Activated CD4-positive, alpha-beta memory T cell treated with anti-CD3 and anti-CD28 coated beads for 36 hours (primary cell): ENCODE measurements around the gene SUSD4. TPM values are rescaled to one million over a fixed set of nuclear protein-coding genes. Genes with fewer than 3 reads are reported as not detected.
"Not testable (repeated sequence)": the region's sequence is repeated elsewhere in the genome, so short reads cannot be mapped to it uniquely, and the experiment has no call there.

ENCODE experiments used
- CTCF ChIA-PET: fragments of 350-600 bp; sonication (Branson Sonifier 250); formaldehyde crosslinking; loops from one replicate; lab custom pipeline; 2021; ENCODE audit warnings: antibody characterized with exemption, inconsistent platforms; lab: Charles Lee
- POLR2A ChIA-PET: fragments of 350-600 bp; sonication (Branson Sonifier 250); formaldehyde crosslinking; loops from one replicate; lab custom pipeline; 2021; ENCODE audit warnings: antibody characterized with exemption; lab: Charles Lee
- DNase-seq: peaks from one replicate; pipeline ENCODE4 v3.0.0-alpha.2; 2020
- H3K27ac Mint-ChIP-seq: one replicate; pipeline ENCODE4 v1.8.0; 2021; ENCODE audit warnings: mixed read lengths
- H3K27me3 Mint-ChIP-seq: one replicate; pipeline ENCODE4 v1.8.0; 2021; ENCODE audit warnings: mixed read lengths
- H3K36me3 Mint-ChIP-seq: one replicate; pipeline ENCODE4 v1.8.0; 2021; ENCODE audit warnings: mixed read lengths
- H3K4me1 Mint-ChIP-seq: one replicate; pipeline ENCODE4 v1.8.0; 2021; ENCODE audit warnings: low read depth, mixed read lengths
- H3K4me3 Mint-ChIP-seq: one replicate; pipeline ENCODE4 v1.8.0; 2021; ENCODE audit warnings: mild to moderate bottlenecking, mixed read lengths
- H3K9me3 Mint-ChIP-seq: one replicate; pipeline ENCODE4 v1.8.0; 2021; ENCODE audit warnings: mixed read lengths
- intact Hi-C: fragments of 100-400 bp; cut with micrococcal nuclease; formaldehyde crosslinking; loops from one replicate; pipeline ENCODE4 v1.15.1; 2023
- total RNA-seq, 2 experiments: library from RNA; stranded (reverse); gene quantifications; one replicate each; pipeline ENCODE4 v1.2.3, GENCODE V29; 2021

The SUSD4 gene, protein sequence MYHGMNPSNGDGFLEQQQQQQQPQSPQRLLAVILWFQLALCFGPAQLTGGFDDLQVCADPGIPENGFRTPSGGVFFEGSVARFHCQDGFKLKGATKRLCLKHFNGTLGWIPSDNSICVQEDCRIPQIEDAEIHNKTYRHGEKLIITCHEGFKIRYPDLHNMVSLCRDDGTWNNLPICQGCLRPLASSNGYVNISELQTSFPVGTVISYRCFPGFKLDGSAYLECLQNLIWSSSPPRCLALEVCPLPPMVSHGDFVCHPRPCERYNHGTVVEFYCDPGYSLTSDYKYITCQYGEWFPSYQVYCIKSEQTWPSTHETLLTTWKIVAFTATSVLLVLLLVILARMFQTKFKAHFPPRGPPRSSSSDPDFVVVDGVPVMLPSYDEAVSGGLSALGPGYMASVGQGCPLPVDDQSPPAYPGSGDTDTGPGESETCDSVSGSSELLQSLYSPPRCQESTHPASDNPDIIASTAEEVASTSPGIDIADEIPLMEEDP
- total RNA-seq: under 1 TPM; 0.82 to 0.83 TPM

DNA sequence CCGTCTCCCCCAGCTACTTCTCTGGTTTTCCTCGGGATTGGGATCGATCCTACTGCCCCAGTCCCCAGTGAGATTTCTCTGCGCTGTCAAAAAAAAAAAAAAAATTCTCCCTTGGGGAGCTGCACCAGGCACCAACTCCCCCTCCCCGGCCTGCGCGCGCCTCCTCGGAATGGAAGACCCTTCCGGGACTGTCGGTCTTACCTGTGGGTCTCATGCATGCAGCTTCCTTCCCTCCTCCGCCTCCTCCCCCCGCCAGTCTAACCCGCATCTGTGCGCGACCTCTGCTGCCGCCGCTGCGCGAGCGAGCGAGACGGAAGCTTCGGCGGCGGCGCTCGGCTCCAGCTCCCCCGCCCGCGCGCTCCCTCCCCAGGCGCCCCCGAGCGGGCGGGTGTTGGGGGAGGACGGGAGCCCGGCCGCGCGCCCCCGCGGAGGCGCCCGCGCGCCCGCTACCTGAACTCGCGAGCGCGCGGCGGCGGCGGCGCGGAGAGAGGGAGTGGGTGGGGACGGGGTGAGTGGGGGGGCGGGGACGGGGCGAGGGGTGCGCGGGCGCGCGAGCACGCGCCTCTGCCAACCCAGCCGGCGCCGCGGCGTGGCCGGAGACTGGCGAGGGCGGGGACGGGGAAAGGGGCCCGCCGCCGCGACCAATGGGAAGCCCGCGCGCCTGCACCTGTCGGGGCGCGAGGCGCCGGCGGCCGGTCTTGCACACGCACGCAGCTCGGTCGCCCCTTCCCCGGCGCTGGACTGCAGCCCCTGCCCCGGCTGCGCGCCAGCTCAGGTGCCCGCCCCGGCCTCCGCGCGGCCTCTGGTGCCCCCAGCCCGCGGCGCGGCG, at the start of gene SUSD4:
SUSD4 (minus strand) TSS at position 321 of the 829 bp plus-strand sequence. CDS start 751 bp downstream, outside the sequence.
- ChIA-PET CTCF (interaction anchor here (0.7 to 2.8 kb wide), 5 partner anchors 227 to 899 kb away, joined by 3 to 17 read pairs (median 3); no protein-coding TSS in a partner anchor), POLR2A (interaction anchor here (0.7 to 1.0 kb wide), 2 partner anchors 34 to 271 kb away, joined by 3 read pairs; no protein-coding TSS in a partner anchor)
- Mint-ChIP-seq H3K4me3 (peak within 1 kb of the TSS; percentile 81), H3K27me3 (peaks cover 12% of the 10 kb centered on the region), H3K4me1 (peaks cover 13% of the 10 kb centered on the region), H3K27ac (no peak within 1 kb of the TSS), H3K9me3 (no peaks in the 10 kb centered on the region), H3K36me3 (no peaks in the 10 kb centered on the region)
- peak; percentile 74 for DNase-seq
- intact Hi-C loops: loop anchor here (1.0 to 10.0 kb wide), 2 partner anchors 119 to 221 kb away; partner anchors contain the start of gene TLR5

DNA sequence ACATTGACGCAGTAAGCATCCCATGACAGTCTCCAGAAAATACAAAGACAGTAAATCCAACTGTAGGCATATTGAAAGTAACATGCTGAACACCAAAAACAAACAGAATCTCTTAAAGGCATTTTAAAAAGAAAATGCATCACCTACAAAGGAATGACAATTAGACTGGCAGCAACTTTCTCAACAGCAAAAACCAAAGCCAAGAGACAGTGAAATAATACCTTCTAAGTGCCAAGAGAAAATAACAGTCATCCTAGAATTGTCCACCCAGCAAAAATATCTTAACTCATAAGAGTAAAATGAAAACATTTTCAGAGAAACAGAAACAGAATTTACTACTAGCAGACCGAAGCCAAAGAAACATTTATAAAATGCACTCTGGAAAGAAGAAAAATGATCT, 49.2 kb upstream of the SUSD4 start:
- DNase-seq: no peak
- ChIA-PET POLR2A (no interaction called here), CTCF (no interaction called here)
- H3K27me3 Mint-ChIP-seq: no peaks in the 10 kb centered on the region
- H3K4me3 Mint-ChIP-seq: no peak overlapping the region
- no peak overlapping the region for H3K27ac Mint-ChIP-seq
- no peaks in the 10 kb centered on the region for H3K36me3 Mint-ChIP-seq
- intact Hi-C loops: no loop called here
- H3K4me1 Mint-ChIP-seq: no peaks in the 10 kb centered on the region
- no peaks in the 10 kb centered on the region for H3K9me3 Mint-ChIP-seq

DNA sequence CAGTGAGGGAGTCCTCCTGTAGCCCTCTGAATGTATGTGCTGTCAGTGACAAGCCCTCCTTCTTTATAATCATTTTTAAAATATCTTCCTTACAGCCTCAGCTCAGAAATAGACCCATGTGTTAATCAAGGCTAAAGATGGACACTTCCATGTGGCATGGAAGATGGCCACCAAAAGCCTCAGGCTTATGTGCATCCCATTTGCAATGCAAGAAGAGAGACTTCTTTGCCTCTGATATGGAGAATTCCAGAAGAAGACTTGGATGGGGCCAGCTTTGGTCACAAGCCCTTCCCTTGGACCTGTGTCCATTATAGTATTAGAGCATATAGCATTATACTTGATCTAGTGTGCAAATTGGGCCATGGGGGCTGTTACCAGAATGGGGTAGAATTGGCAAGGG, 47.7 kb upstream of the SUSD4 start:
- no peak overlapping the region for H3K27ac Mint-ChIP-seq
- no peak for DNase-seq
- H3K9me3 Mint-ChIP-seq: no peaks in the 10 kb centered on the region
- no peaks in the 10 kb centered on the region for H3K36me3 Mint-ChIP-seq
- no peak overlapping the region for H3K4me3 Mint-ChIP-seq
- intact Hi-C loops: no loop called here
- POLR2A ChIA-PET: no interaction called here
- CTCF ChIA-PET: interaction anchor here (0.9 kb wide), 1 partner anchor 278 kb away, joined by 3 read pairs; no protein-coding TSS in a partner anchor
- no peaks in the 10 kb centered on the region for H3K4me1 Mint-ChIP-seq
- no peaks in the 10 kb centered on the region for H3K27me3 Mint-ChIP-seq

DNA sequence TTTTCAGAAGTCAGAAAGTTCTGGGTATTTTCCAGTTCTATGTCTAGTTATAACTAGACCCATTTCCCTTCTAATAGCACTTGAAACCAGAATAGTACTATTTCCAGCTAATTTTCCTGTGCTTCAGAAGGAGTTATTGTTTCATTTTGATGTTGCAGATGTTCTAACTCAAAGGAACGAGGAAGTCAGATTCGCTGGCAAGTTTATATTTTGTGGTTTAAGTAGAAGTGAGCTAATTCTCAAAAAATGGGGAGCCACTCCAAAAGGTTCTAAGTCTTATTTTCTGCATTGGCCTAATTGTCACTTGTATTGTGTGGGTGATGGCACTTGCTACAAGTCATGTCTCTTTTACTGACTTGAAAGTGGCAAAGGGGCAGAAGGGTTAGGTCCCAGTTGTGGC, 47.3 kb upstream of the SUSD4 start:
- Mint-ChIP-seq H3K27ac (no peak overlapping the region), H3K4me3 (no peak overlapping the region), H3K4me1 (no peaks in the 10 kb centered on the region), H3K36me3 (no peaks in the 10 kb centered on the region), H3K27me3 (no peaks in the 10 kb centered on the region), H3K9me3 (no peaks in the 10 kb centered on the region)
- no peak for DNase-seq
- CTCF ChIA-PET: interaction anchor here (0.9 kb wide), 1 partner anchor 278 kb away, joined by 3 read pairs; no protein-coding TSS in a partner anchor
- intact Hi-C loops: no loop called here
- POLR2A ChIA-PET: no interaction called here

DNA sequence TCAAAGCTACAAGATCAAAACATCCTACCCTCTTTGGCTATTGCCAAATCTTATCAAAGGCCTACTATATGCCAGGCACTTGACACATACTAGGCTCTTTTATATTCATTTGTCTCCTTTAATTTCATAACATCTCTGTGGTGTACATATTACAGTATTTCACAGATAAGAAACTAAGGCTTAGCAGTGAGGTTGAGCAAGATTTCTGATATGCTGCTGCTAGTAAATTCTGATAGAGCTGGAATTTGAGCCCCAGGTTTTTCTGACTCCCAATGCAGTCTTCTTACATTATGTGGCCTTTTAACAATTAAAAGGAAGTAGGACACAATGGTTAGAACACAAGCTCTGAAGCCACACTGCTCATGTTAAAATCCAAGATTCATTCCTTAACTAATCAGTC, 46.1 kb upstream of the SUSD4 start:
- intact Hi-C loops: no loop called here
- POLR2A ChIA-PET: no interaction called here
- H3K27ac Mint-ChIP-seq: no peak overlapping the region

DNA sequence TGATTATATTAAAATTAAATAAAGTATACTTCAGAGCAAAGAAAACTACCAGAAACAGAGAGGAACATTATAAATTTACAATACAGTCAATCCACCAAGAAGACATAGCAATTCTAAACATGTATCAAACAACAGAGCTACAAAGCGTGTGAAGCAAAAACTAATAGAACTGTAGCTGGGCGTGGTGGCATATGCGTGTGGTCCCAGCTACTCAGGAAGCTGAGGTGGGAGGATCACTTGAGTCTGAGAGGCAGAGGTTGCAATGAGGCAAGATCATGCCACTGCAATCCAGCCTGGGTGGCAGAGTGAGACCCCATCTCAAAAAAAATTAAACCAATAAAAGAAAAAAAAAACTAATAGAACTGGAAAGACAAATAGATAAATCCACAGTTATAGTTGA, 41.5 kb upstream of the SUSD4 start:
- H3K27ac Mint-ChIP-seq: no peak overlapping the region
- H3K9me3 Mint-ChIP-seq: no peaks in the 10 kb centered on the region
- CTCF ChIA-PET: no interaction called here
- H3K4me1 Mint-ChIP-seq: peaks cover 28% of the 10 kb centered on the region
- H3K4me3 Mint-ChIP-seq: no peak overlapping the region
- no peak for DNase-seq
- H3K27me3 Mint-ChIP-seq: no peaks in the 10 kb centered on the region
- H3K36me3 Mint-ChIP-seq: no peaks in the 10 kb centered on the region
- intact Hi-C loops: no loop called here
- POLR2A ChIA-PET: no interaction called here

More for the DNA sequence above, 46.1 kb upstream of the SUSD4 start:
- Mint-ChIP-seq H3K4me1 (peaks cover 6% of the 10 kb centered on the region), H3K27me3 (no peaks in the 10 kb centered on the region), H3K36me3 (no peaks in the 10 kb centered on the region), H3K9me3 (no peaks in the 10 kb centered on the region), H3K4me3 (no peak overlapping the region)
- CTCF ChIA-PET: no interaction called here
- no peak for DNase-seq

DNA sequence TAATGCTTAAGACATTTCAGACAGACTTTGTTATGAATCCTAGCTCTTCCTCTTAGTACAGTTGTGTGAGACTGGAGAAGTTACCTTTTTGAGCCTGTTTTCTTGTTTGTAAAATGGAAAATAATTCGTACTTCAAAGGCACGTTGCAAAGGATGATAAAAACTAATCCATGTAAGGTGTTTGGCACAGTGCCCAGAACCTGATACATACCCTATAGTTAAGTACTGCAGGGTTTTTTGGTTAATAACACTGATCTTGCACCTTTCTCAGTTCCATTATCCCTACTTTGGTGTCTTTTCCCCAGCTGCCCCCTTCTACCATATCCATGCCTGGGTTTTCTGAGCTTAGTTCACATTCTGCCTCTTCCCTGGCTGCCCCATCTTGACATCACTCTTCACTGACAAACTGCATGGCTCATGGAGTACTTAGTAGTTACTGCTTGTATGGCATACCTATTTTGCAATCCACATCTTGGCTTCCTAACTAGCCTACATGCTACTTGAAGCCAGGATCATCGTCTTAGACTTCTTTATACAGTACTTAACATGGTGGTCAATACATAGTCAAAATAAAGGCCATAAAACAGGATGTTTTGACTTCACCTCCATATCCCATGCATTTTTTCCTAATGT, 39.3 kb upstream of the SUSD4 start:
- intact Hi-C loops: no loop called here
- H3K27me3 Mint-ChIP-seq: no peaks in the 10 kb centered on the region
- H3K27ac Mint-ChIP-seq: no peak overlapping the region
- no peak overlapping the region for H3K4me3 Mint-ChIP-seq
- ChIA-PET CTCF (no interaction called here), POLR2A (no interaction called here)
- DNase-seq: no peak
- H3K9me3 Mint-ChIP-seq: peaks cover 2% of the 10 kb centered on the region
- no peaks in the 10 kb centered on the region for H3K36me3 Mint-ChIP-seq
- H3K4me1 Mint-ChIP-seq: peaks cover 28% of the 10 kb centered on the region

DNA sequence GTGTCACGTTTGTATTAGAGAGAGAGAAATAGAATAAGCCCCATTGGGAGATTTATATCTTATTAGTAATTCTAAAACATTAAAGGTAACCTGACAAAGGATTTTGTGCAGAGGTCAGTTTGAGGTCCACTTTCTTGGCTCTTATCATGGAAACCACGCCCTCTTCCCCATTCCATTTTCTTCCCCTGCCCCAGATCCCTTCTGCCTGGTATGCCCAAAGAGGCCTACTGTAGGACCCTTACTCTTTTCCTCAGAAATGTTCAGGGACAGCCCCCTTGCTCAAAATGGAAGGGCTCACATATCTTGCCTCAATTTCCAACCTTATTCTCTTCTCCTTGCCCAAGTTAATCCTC, 38.8 kb upstream of the SUSD4 start:
- Mint-ChIP-seq H3K4me3 (no peak overlapping the region), H3K27ac (no peak overlapping the region), H3K36me3 (no peaks in the 10 kb centered on the region), H3K27me3 (no peaks in the 10 kb centered on the region), H3K9me3 (peaks cover 2% of the 10 kb centered on the region), H3K4me1 (peaks cover 28% of the 10 kb centered on the region)
- intact Hi-C loops: no loop called here
- no peak for DNase-seq
- POLR2A ChIA-PET: no interaction called here
- CTCF ChIA-PET: no interaction called here

DNA sequence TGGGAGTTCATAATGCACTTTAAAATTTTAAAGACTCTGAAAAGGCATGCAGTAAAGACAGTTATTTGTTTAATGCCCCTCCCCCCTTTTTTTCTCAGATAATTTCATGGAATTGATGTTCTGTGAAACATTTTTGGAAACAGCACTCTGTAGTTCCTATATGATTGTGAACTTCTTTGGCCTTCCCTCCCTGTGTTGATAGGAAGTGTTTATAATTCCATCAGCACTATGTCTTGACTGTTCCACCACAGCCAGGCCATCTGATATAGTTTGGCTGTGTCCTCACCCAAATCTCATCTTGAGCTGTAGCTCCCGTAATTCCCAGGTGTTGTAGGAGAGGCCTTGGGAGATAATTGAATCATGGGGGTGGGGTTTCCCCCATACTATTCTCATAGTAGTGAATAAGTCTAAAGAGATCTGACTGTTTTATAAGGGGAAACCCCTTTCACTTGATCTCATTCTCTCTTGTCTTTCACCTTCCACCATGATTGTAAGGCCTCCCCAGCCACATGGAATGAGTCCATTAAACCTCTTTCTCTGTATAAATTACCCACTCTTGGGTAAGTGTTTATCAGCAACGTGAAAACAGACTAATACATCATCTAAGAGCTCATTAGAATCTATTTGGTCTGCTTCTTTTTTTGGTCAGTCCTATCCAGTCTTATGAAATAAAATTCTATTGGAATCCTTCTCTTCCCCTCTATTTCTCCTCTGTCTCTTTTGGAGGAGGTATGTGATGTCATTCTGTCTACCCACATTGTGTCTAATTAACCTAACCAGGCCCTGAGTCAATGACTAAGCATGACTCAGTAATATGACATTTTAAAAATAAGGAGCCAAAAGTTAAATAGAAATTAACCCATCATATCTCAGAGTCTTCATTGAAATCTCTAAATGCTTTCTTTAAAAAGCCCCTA, 38.2 kb upstream of the SUSD4 start:
- DNase-seq: no peak
- Mint-ChIP-seq H3K36me3 (no peaks in the 10 kb centered on the region), H3K9me3 (peaks cover 2% of the 10 kb centered on the region), H3K27me3 (no peaks in the 10 kb centered on the region), H3K27ac (no peak overlapping the region), H3K4me3 (no peak overlapping the region), H3K4me1 (peaks cover 28% of the 10 kb centered on the region)
- ChIA-PET CTCF (no interaction called here), POLR2A (no interaction called here)
- intact Hi-C loops: no loop called here

DNA sequence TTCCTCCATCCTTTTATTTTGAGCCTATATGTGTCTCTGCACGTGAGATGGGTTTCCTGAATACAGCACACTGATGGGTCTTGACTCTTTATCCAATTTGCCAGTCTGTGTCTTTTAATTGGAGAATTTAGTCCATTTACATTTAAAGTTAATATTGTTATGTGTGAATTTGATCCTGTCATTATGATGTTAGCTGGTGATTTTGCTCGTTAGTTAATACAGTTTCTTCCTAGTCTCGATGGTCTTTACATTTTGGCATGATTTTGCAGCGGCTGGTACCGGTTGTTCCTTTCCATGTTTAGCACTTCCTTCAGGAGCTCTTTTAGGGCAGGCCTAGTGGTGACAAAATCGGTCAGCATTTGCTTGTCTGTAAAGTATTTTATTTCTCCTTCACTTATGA, 35.4 kb upstream of the SUSD4 start:
- H3K36me3 Mint-ChIP-seq, H3K9me3 Mint-ChIP-seq, intact Hi-C loops, CTCF ChIA-PET, DNase-seq, H3K4me3 Mint-ChIP-seq, H3K27ac Mint-ChIP-seq, H3K27me3 Mint-ChIP-seq, POLR2A ChIA-PET: not testable (repeated sequence)
- peaks cover 19% of the 10 kb centered on the region for H3K4me1 Mint-ChIP-seq

DNA sequence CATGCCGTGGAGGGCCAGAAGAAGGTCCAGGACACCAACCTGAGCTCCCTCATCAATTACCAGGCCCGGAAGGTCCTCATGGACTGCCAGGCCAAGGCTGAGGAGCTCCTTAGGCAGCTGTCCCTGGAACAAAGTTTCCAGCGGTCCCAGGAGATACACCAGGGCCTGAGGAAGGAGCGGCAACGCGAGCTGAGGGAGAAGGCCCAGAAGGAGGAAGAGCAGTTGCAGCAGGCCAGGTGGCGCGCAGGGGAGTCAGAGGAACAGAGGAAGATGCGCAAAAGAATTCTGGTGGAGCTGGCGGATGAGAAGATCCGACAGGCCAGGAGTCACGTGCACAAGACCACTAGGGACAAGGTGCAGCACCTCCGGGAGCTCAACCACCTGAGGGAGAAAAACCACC, 30.7 kb upstream of the SUSD4 start:
- no peak overlapping the region for H3K4me3 Mint-ChIP-seq
- POLR2A ChIA-PET: no interaction called here
- no peaks in the 10 kb centered on the region for H3K36me3 Mint-ChIP-seq
- H3K9me3 Mint-ChIP-seq: peaks cover under 1% of the 10 kb centered on the region
- intact Hi-C loops: no loop called here
- no peak for DNase-seq
- no peaks in the 10 kb centered on the region for H3K4me1 Mint-ChIP-seq
- peaks cover 22% of the 10 kb centered on the region for H3K27me3 Mint-ChIP-seq
- CTCF ChIA-PET: no interaction called here
- H3K27ac Mint-ChIP-seq: no peak overlapping the region
